Thyroid gland (tissue), 4 donors: ENCODE data around the gene RBM5. TPM values are rescaled to one million over a fixed set of nuclear protein-coding genes. Genes with fewer than 3 reads are reported as not detected.

ENCODE experiments used
- DNase-seq, 2 donors: peaks; one replicate each; pipeline ENCODE4 v3.0.0-alpha.2; 2019
- H3K27ac ChIP-seq, 3 donors: fragments of 200-600 bp; sonication (generic); 1 replicate in 2 of 3; 2 replicates in 1 of 3; pipeline ENCODE4 v1.5.1; 2016 to 2019; ENCODE audit warnings: mild to moderate bottlenecking in 1 of 3, moderate library complexity in 1 of 3
- H3K27me3 ChIP-seq: fragments of 200-600 bp; sonication (generic); one replicate; pipeline ENCODE4 v1.5.1; 2019
- H3K36me3 ChIP-seq, 2 donors: fragments of 200-600 bp; sonication (generic); one replicate each; pipeline ENCODE4 v1.5.1; 2016 to 2019
- H3K4me1 ChIP-seq, 2 donors: fragments of 200-600 bp; sonication (generic); one replicate each; pipeline ENCODE4 v1.5.1; 2017 to 2019
- H3K4me3 ChIP-seq, 3 donors: fragments of 200-600 bp; sonication (generic); replicated peaks in 1 of 3; 1 replicate in 2 of 3; 2 replicates in 1 of 3; pipeline ENCODE4 v1.5.1; 2016; ENCODE audit warnings: mild to moderate bottlenecking in 1 of 3
- H3K9me3 ChIP-seq: fragments of 200-600 bp; sonication (generic); one replicate; pipeline ENCODE4 v1.5.1; 2017
- POLR2A ChIP-seq, 2 donors: fragments of 450-650 bp; IDR thresholded peaks; one replicate each; pipeline ENCODE4 v1.6.1; 2017; ENCODE audit warnings: antibody characterized with exemption in 2 of 2, mild to moderate bottlenecking in 2 of 2, moderate library complexity in 1 of 2
- WGBS, 2 donors: methylation state at CpG; one replicate each; pipeline ENCODE4 v1.1.5; 2017; 5-methylcytosine and 5-hydroxymethylcytosine counted together
- intact Hi-C: fragments of 100-400 bp; cut with DNase I; formaldehyde crosslinking; loops from one replicate; pipeline ENCODE4 v1.15.1; 2023
- total RNA-seq, 4 donors: library from RNA; depleted of rRNA; stranded (reverse); fragments of >200 nt; gene quantifications; one replicate each; pipeline ENCODE4 v1.2.3, GENCODE V29; 2016
- TF ChIP-seq, protein P1 (sequence below), 6 experiments: fragments of 200-600 bp in 3 of 6; fragments of 450-650 bp in 3 of 6; sonication (generic) in 3 of 6; IDR thresholded peaks; one replicate each; pipeline ENCODE4 v1.5.1; 2016 to 2019; ENCODE audit warnings: antibody characterized with exemption in 6 of 6, mild to moderate bottlenecking in 2 of 6, inconsistent platforms in 1 of 6, moderate library complexity in 1 of 6

RBM5 gene
- total RNA-seq, 4 donors from 2014 or later: 230 to 337 (median 268) TPM

DNA sequence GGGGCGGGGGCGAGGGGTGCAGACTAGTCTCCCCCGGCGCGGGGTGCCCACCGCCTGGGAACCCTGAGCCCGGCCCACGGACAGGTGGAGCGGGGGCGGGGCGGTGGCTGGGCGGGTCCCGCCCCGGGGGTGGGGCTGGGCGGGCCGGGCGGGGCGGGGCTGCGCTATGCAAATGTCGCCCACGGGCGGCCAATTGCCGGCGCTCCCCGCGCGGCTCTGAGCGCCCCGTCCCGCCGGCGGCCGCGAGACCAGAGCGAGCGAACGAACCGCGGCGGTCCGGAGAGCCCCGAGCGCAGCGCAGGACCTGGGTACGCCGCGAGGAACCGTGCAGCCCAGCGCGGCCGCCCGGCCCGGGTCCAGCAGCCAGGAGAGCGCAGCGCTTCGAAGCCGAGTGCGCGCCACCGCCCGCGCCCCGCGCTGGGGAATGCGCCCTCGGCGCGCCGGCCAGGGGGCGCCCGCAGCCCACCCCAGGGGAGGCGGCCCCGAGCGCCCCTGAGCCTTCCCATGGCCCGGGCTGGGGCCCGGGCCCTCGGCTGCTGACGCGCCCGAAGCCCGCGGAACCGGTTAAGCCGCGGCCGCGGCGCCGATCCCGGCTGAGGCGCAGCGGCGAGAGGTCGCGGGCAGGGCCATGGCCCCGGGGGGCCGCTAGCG lies 66.2 kb downstream of the RBM5 start, which contains the start of gene SEMA3F:
Gene SEMA3F, plus strand, starts transcription at position 485 of the 651 bp plus-strand sequence. CDS start 4,299 bp downstream, outside the sequence.
- Histone ChIP-seq H3K27ac (peak within 1 kb of the TSS; percentile 57 to 90 (median 62)), H3K4me1 (peaks cover 32 to 52% of the 10 kb centered on the region in 2 donors), H3K9me3 (no peaks in the 10 kb centered on the region), H3K4me3 (peak within 1 kb of the TSS in 2 of 3 donors; percentile 39 to 44), H3K36me3 (no peaks in the 10 kb centered on the region), H3K27me3 (no peaks in the 10 kb centered on the region)
- DNase-seq: peak; percentile 81 to 82
- 0% methylated on average over 1 of the region's 98 CpGs; no CpG with 5 or more reads in 1 of the 2 donors for WGBS, 2 donors
- intact Hi-C loops: no loop called here
- peak in 1 of 2 donors; percentile 95 for TF ChIP-seq POLR2A (IDR thresholded peaks at IDR 0.05)
- TF ChIP-seq, protein P1, sequence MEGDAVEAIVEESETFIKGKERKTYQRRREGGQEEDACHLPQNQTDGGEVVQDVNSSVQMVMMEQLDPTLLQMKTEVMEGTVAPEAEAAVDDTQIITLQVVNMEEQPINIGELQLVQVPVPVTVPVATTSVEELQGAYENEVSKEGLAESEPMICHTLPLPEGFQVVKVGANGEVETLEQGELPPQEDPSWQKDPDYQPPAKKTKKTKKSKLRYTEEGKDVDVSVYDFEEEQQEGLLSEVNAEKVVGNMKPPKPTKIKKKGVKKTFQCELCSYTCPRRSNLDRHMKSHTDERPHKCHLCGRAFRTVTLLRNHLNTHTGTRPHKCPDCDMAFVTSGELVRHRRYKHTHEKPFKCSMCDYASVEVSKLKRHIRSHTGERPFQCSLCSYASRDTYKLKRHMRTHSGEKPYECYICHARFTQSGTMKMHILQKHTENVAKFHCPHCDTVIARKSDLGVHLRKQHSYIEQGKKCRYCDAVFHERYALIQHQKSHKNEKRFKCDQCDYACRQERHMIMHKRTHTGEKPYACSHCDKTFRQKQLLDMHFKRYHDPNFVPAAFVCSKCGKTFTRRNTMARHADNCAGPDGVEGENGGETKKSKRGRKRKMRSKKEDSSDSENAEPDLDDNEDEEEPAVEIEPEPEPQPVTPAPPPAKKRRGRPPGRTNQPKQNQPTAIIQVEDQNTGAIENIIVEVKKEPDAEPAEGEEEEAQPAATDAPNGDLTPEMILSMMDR (IDR thresholded peaks at IDR 0.05): peak in 3 of 6 experiments; percentile 32 to 43 (median 36)

DNA sequence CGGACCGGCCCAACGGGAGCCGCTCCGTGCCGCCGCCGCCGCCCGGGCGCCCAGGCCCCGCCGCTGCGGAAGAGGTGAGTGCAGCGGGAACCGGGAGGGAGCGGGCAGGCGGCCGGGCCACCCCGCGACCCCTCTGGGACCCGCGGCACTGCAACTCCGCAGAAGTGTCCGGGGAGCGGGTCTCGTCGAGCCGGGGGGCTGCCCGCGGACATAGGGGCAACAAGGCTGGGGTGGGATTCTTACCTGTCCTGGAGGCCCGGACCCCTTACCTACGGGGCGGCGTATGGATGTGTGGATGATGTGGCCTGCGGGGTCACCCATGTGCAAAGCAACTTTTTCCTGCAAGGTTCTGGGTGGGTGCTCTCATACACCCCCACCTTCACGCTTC lies 66.8 kb downstream of the RBM5 start:
- 7 to 15% methylated on average over 5 to 9 of the region's 37 CpGs for WGBS, 2 donors

DNA sequence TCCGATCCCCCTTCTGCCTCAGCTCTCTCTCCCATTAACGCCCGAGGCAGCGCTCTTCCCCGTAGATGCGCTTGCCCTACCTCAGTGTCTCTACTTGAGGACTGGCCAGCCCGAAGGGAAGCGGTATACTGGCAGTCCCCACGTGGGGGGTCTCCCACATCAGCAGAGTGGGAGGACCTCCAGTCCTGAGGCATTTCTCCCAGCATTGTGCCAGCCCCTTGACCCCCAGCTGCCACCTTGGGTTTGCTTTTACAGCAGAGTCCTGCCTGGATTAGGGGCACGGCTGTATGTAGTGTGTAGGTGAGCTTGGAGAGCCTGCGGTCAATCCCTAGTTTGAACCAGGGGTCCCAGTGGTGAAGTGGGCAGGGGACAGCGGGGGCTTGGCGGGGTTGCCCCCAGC lies 67.2 kb downstream of the RBM5 start:
- Histone ChIP-seq H3K4me1 (peaks cover 42 to 61% of the 10 kb centered on the region in 2 donors), H3K9me3 (no peaks in the 10 kb centered on the region), H3K36me3 (no peaks in the 10 kb centered on the region), H3K27me3 (no peaks in the 10 kb centered on the region), H3K27ac (peak overlapping the region; percentile 57 to 90 (median 62)), H3K4me3 (peak overlapping the region in 2 of 3 donors; percentile 39 to 44)
- WGBS, 2 donors: 24 to 37% methylated on average over 11 to 13 of the region's 13 CpGs
- peak; percentile 33 to 35 for DNase-seq
- TF ChIP-seq, protein P1 (IDR thresholded peaks at IDR 0.05): no peak
- TF ChIP-seq POLR2A (IDR thresholded peaks at IDR 0.05): no peak
- intact Hi-C loops: no loop called here

More for the DNA sequence above, 66.8 kb downstream of the RBM5 start:
- peaks cover 38 to 57% of the 10 kb centered on the region in 2 donors for H3K4me1 ChIP-seq
- no peaks in the 10 kb centered on the region for H3K36me3 ChIP-seq
- H3K27ac ChIP-seq: peak overlapping the region in 2 of 3 donors; percentile 57 to 90
- intact Hi-C loops: no loop called here
- DNase-seq: no peak
- no peaks in the 10 kb centered on the region for H3K27me3 ChIP-seq
- peak overlapping the region in 2 of 3 donors; percentile 39 to 44 for H3K4me3 ChIP-seq
- H3K9me3 ChIP-seq: no peaks in the 10 kb centered on the region
- TF ChIP-seq, protein P1 (IDR thresholded peaks at IDR 0.05): no peak
- TF ChIP-seq POLR2A (IDR thresholded peaks at IDR 0.05): no peak

DNA sequence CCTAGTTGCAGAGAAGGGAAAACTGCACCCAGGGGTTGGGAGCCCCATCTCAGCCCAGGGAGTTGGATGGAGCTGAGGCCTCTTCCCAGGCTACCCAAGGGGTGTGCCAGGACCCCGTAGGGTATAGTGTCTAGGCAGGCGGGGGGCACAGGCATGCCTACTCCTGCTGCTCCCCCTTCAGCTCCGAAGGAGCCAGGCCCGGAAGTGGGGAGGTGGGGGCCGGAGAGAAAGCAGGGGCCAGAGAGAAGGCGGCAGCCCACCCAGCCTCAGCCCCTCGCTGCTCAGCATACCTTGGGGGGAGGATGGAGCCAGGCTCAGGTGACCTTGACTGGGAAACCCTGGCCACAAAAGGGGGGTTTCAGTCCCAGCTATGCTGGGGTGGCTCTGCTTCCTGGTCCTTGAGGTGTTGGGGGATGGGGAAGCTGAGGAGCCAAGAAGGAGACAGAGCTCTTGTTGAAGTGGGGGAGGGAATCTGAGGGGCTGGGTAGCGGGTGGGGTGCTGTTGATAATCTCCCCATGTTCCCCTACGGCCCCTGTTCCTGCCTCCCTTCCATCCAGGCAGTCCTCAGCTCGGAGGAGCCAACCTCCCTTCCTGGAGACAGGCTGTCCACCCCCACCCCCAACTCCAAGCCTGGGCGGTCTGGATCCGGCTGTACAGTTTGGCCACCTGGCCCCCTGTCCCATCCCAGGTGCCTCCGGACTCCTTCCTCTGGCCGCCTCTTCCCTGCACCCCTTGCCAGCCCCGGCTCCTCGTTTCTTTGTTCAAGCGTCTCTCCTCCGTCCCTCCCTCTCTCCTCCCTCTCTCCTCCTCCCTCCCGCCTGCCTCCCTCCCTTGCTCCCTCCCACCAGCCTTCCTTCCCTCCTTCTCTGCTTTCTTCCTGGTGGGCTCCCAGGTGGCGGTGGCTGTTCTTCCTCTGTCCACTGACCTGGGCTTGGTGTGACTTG lies 68.1 kb downstream of the RBM5 start:
- H3K9me3 ChIP-seq: no peaks in the 10 kb centered on the region
- H3K4me1 ChIP-seq: peaks cover 45 to 71% of the 10 kb centered on the region in 2 donors
- WGBS, 2 donors: 17 to 21% methylated on average over 14 to 16 of the region's 20 CpGs
- peak overlapping the region in 2 of 3 donors; percentile 39 to 44 for H3K4me3 ChIP-seq
- no peaks in the 10 kb centered on the region for H3K36me3 ChIP-seq
- H3K27ac ChIP-seq: peak overlapping the region; percentile 57 to 90 (median 62)
- no peaks in the 10 kb centered on the region for H3K27me3 ChIP-seq
- peak in 1 of 2 donors; percentile 73 for TF ChIP-seq POLR2A (IDR thresholded peaks at IDR 0.05)
- TF ChIP-seq, protein P1 (IDR thresholded peaks at IDR 0.05): no peak
- intact Hi-C loops: no loop called here
- peak; percentile 77 to 82 for DNase-seq
